Measurements from ENCODE around the gene AIFM3.

- no peak for TF ChIP-seq GATA2 (IDR thresholded peaks at IDR 0.05; ENCODE audit: insufficient read depth, insufficient read length, low read depth, low read length)
- TF ChIP-seq CTCF (IDR thresholded peaks at IDR 0.05; ENCODE audit: extremely low read depth in 1 of 2, insufficient read depth in 1 of 2, low read depth in 1 of 2, low read length in 2 of 2): no peak
- TF ChIP-seq EZH2 (IDR thresholded peaks at IDR 0.05; ENCODE audit: borderline replicate concordance, low read depth, low read length, severe bottlenecking): no peak
- TF ChIP-seq POLR2A (IDR thresholded peaks at IDR 0.05; ENCODE audit: low read depth, low read length): no peak
- no peak for TF ChIP-seq MAX (IDR thresholded peaks at IDR 0.05; ENCODE audit: insufficient read depth, insufficient read length)
- TF ChIP-seq POLR2AphosphoS5 (IDR thresholded peaks at IDR 0.05; ENCODE audit: insufficient read depth, low read depth, low read length): no peak
- TF ChIP-seq MYC (IDR thresholded peaks at IDR 0.05; ENCODE audit: low read depth, low read length): no peak
Observed at GRCh38 chr22:20986365-20986764, 19.3 kb downstream of the AIFM3 start.

All from endothelial cell of umbilical vein (primary cell).